Immature natural killer cell (primary cell): ENCODE data around the gene LTO1. TPM values are rescaled to one million over a fixed set of nuclear protein-coding genes. Genes with fewer than 3 reads are reported as not detected.

ENCODE experiments used
- DNase-seq, 3 donors: peaks; one replicate each; pipeline ENCODE4 v3.0.0; 2022; ENCODE audit warnings: mixed read lengths in 1 of 3
- H3K27ac Mint-ChIP-seq, 6 donors: one replicate each; pipeline ENCODE4 v1.8.0; 2020; ENCODE audit warnings: mixed read lengths in 6 of 6, mild to moderate bottlenecking in 5 of 6, inconsistent platforms in 4 of 6, moderate library complexity in 3 of 6
- H3K27me3 Mint-ChIP-seq, 3 donors: one replicate each; pipeline ENCODE4 v1.8.0; 2020 to 2021; ENCODE audit warnings: low read depth in 3 of 3, mild to moderate bottlenecking in 3 of 3, mixed read lengths in 3 of 3, moderate library complexity in 3 of 3, inconsistent platforms in 1 of 3
- H3K36me3 Mint-ChIP-seq, 3 donors: one replicate each; pipeline ENCODE4 v1.8.0; 2020; ENCODE audit warnings: mixed read lengths in 3 of 3, inconsistent platforms in 2 of 3, mild to moderate bottlenecking in 2 of 3
- H3K4me1 Mint-ChIP-seq, 2 donors: one replicate each; pipeline ENCODE4 v1.8.0; 2020; ENCODE audit warnings: inconsistent platforms in 2 of 2, mild to moderate bottlenecking in 2 of 2, mixed read lengths in 2 of 2, moderate library complexity in 1 of 2
- H3K4me3 Mint-ChIP-seq, 5 donors: one replicate each; pipeline ENCODE4 v1.8.0; 2020; ENCODE audit warnings: mild to moderate bottlenecking in 5 of 5, mixed read lengths in 5 of 5, inconsistent platforms in 3 of 5, moderate library complexity in 3 of 5
- H3K9me3 Mint-ChIP-seq, 6 donors: one replicate each; pipeline ENCODE4 v1.8.0; 2020; ENCODE audit warnings: mild to moderate bottlenecking in 6 of 6, mixed read lengths in 6 of 6, inconsistent platforms in 4 of 6, moderate library complexity in 3 of 6
- polyA plus RNA-seq, 3 donors: library from polyadenylated mRNA; unstranded; fragments of 300-500 nt; fragmentation: Illumina TruSeq; gene quantifications; one replicate each; pipeline ENCODE4 v1.2.3, GENCODE V29; 2021

The LTO1 gene
- polyA plus RNA-seq, 3 donors from 2014 or later: 7.2 to 13.1 (median 12.3) TPM

DNA sequence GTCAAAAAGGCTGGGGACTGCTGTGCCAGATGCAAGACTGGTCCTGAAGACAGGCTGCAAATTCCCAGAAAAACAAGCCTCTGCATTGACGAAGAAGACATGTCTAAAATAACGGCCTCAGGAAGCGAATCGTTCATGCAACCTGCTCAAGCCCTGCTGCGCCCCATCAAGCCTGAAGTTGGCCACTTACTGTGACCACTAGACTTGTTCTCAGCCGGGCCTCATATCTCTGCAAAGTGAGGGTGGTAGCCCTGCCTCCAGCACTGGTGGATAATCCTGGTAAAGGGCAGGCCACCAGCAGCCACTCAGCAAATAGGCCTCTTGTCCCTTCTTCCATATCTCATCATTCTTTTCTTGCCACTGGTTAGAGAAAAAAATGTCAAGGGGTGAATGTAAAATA, 11.8 kb downstream of the LTO1 start:
- Mint-ChIP-seq H3K9me3 (no peaks in the 10 kb centered on the region), H3K36me3 (peaks cover 5 to 10% (median 7%) of the 10 kb centered on the region in 3 donors), H3K27ac (no peak overlapping the region), H3K4me3 (no peak overlapping the region), H3K27me3 (peaks cover 0 to 3% (median 2%) of the 10 kb centered on the region in 3 donors), H3K4me1 (no peaks in the 10 kb centered on the region)
- no peak for DNase-seq

DNA sequence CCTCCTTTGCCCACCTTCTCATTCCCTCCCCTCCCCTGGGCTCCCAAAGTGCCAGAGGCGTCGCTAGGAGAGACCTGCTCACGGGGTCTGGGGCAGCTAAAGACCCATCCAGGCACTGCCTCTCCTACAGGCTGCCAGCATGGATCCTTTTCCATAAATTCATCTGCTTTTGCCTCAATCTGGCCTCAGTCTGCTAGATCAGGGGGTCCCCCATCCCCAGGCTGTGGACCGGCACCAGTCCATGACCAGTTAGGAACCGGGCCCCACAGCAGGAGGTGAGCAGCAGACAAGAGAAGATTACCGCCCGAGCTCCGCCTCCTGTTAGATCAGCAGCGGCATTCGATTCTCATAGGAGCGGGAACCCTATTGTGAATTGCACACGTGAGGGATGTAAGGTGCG, 12.3 kb downstream of the LTO1 start:
- H3K9me3 Mint-ChIP-seq: no peaks in the 10 kb centered on the region
- peaks cover 0 to 3% (median 2%) of the 10 kb centered on the region in 3 donors for H3K27me3 Mint-ChIP-seq
- no peak for DNase-seq
- H3K36me3 Mint-ChIP-seq: peaks cover 5 to 9% (median 6%) of the 10 kb centered on the region in 3 donors
- no peak overlapping the region for H3K4me3 Mint-ChIP-seq
- no peaks in the 10 kb centered on the region for H3K4me1 Mint-ChIP-seq
- H3K27ac Mint-ChIP-seq: no peak overlapping the region

DNA sequence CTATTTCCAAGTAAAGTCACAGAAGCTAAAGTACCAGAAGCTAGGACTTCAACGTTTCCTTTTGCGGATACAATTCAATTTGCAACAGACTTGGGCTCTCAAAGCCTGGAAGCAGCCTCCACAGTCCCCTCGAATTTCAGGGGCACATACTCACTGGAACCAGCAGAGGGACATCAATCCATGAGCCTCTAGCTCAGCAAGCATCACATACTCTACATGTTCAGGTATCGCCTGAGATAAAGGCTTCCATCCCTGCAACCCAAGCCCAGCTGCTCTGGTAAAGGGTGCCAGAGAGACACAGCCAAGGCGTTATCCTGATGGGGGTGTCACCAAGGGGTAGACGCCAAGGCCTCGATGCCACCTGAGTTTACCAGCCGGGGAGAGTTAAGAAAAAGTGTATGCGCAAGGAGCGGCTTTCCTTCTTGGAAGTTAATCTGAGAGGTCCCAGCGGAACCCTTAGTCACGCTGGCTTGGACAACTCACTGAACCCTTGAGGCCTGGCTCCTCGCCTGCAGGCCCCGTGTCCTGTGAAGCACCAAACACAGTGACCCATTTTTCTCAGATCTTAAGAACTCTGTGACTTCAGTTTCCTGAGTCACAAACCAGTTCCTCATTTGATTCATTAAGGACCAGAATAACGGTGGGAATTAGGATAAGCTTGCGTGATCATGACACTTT, 13.0 kb downstream of the LTO1 start:
- no peaks in the 10 kb centered on the region for H3K9me3 Mint-ChIP-seq
- H3K36me3 Mint-ChIP-seq: peaks cover 5 to 7% (median 5%) of the 10 kb centered on the region in 3 donors
- H3K27ac Mint-ChIP-seq: no peak overlapping the region
- H3K4me3 Mint-ChIP-seq: no peak overlapping the region
- DNase-seq: no peak
- H3K27me3 Mint-ChIP-seq: peaks cover 0 to 2% (median 1%) of the 10 kb centered on the region in 3 donors
- H3K4me1 Mint-ChIP-seq: no peaks in the 10 kb centered on the region

DNA sequence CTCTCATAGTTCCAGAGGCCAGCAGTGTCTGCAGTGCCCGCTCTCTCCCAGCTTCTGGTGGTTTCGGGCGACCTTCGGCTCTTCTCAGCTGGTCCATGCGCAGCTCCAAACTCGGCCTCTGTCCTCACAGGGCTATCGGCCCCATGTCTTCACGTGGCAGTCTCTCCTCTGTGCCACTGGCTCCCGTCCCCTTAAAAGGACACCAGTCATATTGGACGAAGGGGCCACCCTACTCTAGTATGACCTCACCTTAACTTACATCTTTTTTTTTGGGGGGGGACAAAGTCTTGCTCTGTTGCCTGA, 13.8 kb downstream of the LTO1 start:
- no peak overlapping the region for H3K27ac Mint-ChIP-seq
- DNase-seq: no peak
- H3K4me3 Mint-ChIP-seq: no peak overlapping the region
- no peaks in the 10 kb centered on the region for H3K9me3 Mint-ChIP-seq
- H3K36me3 Mint-ChIP-seq: peaks cover 5 to 7% (median 5%) of the 10 kb centered on the region in 3 donors
- no peaks in the 10 kb centered on the region for H3K4me1 Mint-ChIP-seq
- H3K27me3 Mint-ChIP-seq: peaks cover 0 to 2% (median 1%) of the 10 kb centered on the region in 3 donors

DNA sequence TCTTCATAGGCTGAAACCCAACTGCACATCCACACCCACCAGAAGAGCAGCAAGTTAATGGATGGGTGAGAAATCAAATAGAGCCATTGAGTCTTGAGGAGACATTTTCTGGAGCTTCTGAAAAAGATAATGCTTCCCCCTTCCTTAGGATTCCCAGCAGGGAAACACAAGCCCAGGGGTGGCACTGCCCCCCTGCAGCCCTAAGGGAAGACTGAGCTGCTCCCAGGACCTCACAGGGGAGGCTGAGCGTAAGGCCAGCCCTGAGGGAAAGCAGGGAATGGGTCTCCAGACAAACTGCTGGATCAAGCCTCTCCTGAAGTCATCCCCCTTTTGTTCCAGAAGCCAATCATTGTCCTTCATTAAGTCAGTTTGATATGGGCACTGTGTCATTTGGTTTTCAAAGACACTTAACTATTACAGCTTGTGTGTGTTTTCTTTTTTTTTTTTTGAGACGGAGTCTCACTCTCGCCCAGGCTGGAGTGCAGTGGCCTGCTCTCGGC, 15.1 kb downstream of the LTO1 start:
- no peak for DNase-seq

DNA sequence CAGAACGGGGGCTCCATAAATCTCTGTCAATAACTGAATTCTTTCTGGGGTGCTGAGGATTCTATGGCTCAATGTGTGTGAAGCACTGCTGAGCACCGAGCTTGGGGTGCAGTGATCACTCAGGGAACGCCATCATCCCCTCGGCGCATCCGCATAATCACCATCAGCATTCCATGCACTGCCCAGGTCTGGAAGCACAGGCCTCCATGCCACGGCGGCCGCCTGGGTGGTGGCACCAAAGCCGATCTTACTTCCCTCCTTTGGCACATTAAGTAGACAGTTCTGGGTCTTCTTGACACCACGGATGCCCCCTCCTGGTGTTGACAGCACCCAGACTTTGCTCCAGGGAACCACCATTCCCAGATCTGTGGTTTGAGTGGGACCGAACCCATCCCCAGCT, 15.6 kb downstream of the LTO1 start:
- DNase-seq: no peak
- peaks cover 0 to 3% (median 1%) of the 10 kb centered on the region in 3 donors for H3K27me3 Mint-ChIP-seq
- no peak overlapping the region for H3K27ac Mint-ChIP-seq
- no peaks in the 10 kb centered on the region for H3K9me3 Mint-ChIP-seq
- no peaks in the 10 kb centered on the region for H3K4me1 Mint-ChIP-seq
- H3K4me3 Mint-ChIP-seq: no peak overlapping the region
- peaks cover under 1 to 7% (median 5%) of the 10 kb centered on the region in 3 donors for H3K36me3 Mint-ChIP-seq

More for the DNA sequence above, 15.1 kb downstream of the LTO1 start:
- Mint-ChIP-seq H3K27ac (no peak overlapping the region), H3K27me3 (peaks cover 0 to 3% (median 1%) of the 10 kb centered on the region in 3 donors), H3K9me3 (no peaks in the 10 kb centered on the region), H3K36me3 (peaks cover 5 to 7% (median 5%) of the 10 kb centered on the region in 3 donors), H3K4me1 (no peaks in the 10 kb centered on the region), H3K4me3 (no peak overlapping the region)

DNA sequence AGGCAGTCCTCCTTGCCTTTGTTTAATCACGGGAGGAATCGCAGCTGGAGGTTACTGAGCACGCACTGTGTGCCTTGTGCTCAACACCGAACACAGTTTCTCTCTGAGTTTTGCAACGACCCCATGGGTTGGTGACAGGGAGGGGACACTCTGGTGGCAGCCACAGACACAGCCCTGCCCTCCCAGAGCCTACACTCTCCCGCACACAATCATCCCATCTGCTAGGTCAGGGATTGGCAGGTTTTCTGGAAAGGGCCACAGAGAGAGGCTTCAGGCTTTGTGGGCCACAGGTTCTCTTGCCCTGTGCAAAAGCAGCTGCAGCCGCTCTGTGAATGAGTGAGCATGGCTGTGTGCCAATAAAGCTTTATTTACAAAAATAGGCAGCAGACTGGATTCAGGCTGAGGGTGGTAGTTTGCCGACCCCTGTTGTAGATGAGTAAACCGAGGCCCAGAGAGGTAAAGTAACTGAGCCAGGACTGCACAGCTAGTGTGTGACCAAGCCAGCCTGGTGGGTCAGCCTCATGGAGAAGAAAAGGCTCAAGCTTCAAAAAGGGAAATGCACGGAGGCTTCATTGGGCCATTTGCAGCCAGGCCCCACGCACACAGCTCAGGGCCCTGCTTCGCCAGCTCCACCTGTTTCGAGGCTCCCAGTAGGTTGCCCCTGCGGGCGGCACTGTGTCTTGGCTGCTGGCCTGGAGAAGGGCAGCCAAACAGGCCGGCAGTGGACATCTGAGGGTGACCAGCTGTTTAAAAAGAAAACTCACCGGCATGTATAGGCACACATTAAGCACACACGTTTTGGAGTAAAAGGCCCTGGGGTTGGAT, 16.3 kb downstream of the LTO1 start:
- H3K27ac Mint-ChIP-seq: no peak overlapping the region
- no peaks in the 10 kb centered on the region for H3K9me3 Mint-ChIP-seq
- H3K4me1 Mint-ChIP-seq: no peaks in the 10 kb centered on the region

DNA sequence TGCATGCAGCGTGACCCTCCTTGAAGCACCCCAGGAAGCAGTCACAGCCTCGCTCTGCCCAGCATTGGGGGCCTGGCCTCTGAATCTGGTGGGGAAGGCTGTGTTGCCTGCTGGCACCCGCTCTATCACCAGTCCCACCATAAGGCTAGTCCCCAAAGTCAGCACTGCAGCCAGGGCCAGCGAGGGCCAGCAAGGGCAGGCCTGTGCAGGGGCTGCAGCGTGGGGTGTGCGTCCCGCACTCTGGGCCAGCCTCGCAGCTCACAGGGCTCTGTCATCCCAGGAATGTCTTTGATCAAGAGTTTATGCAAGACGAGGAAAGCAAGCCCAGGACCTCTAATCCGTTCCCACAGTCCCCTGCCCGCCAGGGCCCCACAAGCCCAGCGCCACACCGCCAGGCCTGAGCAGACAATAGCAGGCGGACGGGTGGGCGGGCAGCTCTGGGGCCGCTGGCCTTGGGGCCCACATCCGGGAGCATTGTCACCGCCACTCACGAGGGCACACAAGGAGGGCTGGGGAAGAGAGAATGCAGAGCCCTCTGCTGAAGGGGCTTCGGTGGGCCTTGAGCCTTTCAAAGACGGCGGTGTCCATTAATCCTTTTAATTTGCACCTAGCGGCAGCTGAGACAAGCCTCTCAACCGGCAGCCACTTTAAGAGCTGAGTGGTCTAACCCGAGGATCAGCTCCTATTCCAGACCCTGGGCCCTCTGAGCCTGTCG, 17.1 kb downstream of the LTO1 start:
- Mint-ChIP-seq H3K36me3 (peaks cover 0 to 3% (median 0%) of the 10 kb centered on the region in 3 donors), H3K9me3 (no peaks in the 10 kb centered on the region), H3K27me3 (peaks cover 0 to 3% (median 0%) of the 10 kb centered on the region in 3 donors), H3K27ac (no peak overlapping the region), H3K4me1 (no peaks in the 10 kb centered on the region), H3K4me3 (no peak overlapping the region)
- DNase-seq: no peak

More for the DNA sequence above, 16.3 kb downstream of the LTO1 start:
- Mint-ChIP-seq H3K27me3 (peaks cover 0 to 3% (median 0%) of the 10 kb centered on the region in 3 donors), H3K4me3 (no peak overlapping the region), H3K36me3 (peaks cover 0 to 5% (median 3%) of the 10 kb centered on the region in 3 donors)
- no peak for DNase-seq

DNA sequence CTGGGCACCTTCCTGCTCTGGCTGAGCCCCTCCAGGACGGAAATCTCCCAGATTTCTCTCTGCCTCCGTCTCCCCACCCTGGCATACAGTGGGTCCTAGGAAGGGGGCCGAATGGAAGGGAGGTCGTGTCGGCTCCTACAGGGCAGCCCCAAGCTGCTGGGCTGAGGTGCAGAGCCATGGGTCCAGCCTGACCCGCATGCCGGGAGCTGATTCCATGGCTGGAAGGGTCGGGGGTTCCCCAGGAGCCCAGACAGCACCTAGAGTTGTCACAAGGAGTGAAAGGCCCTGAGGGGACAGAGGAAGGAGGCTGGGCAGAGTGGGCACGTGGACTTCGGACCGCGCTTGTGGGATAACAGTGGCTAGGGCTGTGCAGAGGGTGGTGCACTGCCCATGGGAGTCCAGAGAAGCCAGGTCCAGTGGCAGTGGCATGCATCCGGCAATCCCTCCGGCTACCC, 17.7 kb downstream of the LTO1 start:
- Mint-ChIP-seq H3K36me3 (peaks cover 0 to 3% (median 0%) of the 10 kb centered on the region in 3 donors), H3K27ac (no peak overlapping the region), H3K9me3 (no peaks in the 10 kb centered on the region), H3K4me1 (no peaks in the 10 kb centered on the region), H3K27me3 (peaks cover 0 to 3% (median 0%) of the 10 kb centered on the region in 3 donors), H3K4me3 (no peak overlapping the region)
- no peak for DNase-seq

DNA sequence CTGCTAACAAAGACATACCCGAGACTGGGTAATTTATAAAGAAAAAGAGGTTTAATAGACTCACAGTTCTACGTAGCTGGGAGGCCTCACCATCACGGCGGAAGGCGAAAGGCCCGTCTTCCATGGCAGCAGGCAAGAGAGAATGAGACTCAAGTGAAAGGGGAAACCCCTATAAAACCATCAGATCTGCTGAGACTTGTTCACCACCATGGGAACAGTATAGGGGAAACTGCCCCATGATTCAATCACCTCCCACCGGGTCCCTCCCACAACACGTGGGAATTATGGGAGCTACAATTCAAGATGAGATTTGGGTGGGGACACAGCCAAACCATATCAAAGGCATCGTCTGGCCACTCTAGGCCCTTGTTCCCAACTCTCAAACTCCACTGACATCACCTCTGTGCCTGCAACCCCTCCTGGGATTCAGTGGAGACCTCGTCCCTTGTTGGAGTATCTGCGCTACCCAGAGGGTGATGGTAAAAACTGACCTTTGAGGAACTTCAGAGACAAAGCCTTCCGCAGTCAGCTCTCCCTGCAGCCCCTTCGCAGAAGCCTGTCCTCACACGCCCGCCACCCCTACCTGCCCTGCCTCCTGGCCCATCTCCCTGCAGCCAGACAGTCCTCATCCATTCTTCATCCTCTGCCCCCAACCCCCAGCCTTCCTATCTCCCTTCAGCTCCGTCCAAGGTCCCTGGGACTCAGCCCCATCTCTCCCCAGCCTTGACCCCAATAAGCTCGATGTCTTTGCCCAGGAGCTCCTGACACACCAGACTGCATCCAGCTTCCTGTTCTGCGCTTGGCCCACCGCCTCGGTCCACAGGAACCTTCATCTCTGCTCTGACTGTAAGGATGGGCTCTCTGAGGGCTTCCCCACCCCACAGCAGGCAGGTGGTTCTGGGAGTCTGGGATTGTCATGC, 18.4 kb downstream of the LTO1 start:
- H3K4me1 Mint-ChIP-seq: no peaks in the 10 kb centered on the region
- no peak for DNase-seq
- no peak overlapping the region for H3K4me3 Mint-ChIP-seq
- peaks cover 0 to 3% (median 0%) of the 10 kb centered on the region in 3 donors for H3K27me3 Mint-ChIP-seq
- H3K27ac Mint-ChIP-seq: no peak overlapping the region
- no peaks in the 10 kb centered on the region for H3K9me3 Mint-ChIP-seq
- H3K36me3 Mint-ChIP-seq: peaks cover 0 to 3% (median 0%) of the 10 kb centered on the region in 3 donors

DNA sequence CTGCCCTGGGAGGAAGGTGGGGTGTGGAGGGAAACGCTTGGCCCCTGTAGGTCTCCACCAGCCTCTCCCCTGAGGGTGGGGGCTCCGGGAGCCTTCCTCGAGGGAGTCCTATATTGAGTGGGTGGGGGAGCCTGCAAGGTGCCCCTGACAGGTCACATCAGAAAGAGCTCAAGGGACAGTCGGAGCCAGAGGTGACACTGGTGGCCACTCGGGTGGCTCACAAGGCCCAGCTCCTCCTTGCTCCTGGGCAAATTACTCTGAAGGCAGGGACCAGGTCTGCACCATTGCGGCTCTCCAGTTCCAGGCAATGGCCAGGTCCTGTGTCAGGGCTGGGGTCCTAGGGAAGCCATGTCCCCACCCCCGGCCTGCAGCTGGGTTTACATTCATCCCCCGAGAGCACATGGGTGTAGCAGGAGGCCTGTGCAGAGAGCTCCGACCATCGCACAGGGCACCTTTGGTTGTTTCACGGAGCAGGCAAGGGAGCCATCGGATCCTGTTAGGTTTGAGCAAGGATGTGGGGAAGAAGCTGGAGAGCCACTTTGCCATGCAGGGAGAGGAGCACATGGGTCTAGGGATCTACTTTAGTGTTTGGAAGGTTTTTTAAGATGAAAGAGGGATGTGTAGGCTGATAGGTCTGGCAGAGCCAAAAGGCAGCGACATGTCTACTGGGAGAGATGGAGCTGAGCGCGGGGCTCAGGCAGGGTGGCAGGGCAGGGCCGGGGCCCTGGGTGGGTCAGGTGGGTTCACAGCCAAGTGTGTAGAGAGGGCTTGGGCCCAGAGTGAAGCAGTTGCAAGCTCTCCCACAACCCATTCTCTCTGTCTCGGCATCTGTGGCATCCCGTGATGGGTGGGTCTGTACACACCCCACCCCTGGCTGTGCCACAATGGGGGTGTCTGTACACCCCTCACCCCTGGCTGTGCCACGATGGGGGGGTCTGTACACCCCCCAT, 19.4 kb downstream of the LTO1 start:
- Mint-ChIP-seq H3K36me3 (peaks cover 0 to 3% (median 0%) of the 10 kb centered on the region in 3 donors), H3K27ac (no peak overlapping the region), H3K4me1 (no peaks in the 10 kb centered on the region), H3K9me3 (no peaks in the 10 kb centered on the region), H3K27me3 (peaks cover 0 to 3% (median 0%) of the 10 kb centered on the region in 3 donors), H3K4me3 (no peak overlapping the region)
- DNase-seq: no peak
